DMS53 (cell line): Measurements from ENCODE around the gene SF3A2.

Experiments
- DNase-seq: peaks from one replicate; lab custom pipeline; 2025; lab: John Stamatoyannopoulos, UW

SF3A2 gene

DNA sequence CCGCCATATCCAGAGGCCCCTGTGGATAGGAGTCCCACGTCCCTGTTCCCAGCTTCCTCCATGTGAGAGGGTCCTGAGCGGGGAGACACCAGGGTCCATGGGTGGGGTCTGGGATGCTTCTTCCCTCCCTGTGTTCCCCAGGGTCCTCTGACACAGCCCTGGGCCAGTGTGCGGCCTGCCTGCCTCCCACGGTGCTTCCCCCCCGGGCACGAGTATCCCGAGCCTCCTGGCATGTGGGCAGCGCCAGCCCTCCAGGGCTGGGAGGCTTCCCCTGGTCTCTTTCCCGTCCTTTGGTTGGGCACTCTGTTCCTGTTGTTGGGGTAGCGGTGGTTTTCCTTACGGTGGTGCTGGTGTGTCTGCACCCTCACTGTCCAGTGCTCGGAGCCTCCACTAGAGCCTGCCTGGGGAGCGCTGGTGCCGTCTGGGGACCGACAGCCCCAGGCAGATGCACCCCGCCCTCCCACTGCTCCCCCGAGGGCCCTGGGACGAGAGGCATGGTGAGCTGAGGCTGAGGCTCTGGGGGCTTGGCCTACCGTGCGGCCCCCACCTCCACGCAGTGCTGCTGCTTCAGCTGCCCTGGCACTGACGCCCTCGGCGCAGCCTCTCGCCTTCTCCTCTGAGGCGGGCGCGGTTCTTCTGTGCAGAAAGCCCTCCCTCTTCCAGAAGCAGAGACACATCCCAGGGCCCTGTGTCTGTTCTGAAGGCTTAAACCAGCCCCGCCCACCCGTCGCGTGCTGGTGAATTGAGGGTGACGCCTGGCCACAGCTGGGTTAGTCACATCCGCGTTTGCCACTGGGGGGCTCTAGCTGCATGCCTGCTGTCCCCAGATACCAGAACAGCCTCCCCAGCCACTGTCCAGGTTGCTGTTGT, 28.4 kb upstream of the SF3A2 start:
- DNase-seq: no peak

DNA sequence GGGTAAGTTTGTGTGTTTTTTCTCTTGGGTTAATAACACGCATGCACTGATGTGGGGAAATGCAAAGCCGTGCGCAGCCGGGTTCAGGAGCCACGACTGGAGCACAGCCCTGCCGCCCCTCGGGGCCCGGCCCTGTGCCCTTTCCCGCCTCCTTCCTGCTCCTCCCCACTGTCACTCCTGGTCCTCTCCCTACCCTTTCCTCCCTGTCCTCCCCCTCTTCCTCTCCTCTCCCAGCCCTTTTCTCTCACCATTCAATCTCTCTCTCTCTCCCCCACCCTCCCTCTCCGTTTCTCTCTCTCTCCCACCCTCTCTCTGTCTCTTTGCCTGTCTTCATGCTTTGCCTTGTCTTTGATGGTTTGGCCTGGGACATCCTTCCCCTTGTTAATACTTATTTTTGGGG, 27.6 kb upstream of the SF3A2 start:
- DNase-seq: no peak

DNA sequence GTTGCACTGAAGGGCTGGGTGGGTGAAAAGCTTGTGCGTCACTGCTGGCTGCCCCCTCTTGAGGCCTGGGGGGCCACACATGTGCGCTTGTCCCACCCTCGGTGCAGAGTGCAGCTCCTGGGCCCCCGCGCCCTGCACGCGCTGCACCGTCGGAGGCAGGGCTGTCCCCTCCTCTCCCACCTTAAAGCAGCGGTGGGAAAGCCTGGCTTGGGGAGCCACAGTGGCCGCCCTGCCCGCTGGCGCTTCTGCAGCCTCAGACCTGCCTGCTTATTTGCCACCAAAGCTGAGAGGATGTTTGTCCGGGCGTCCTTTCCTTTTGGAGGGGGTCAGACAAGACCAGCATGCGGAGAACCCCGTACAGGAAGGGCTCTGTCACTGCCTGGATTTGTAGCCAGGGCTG, 27.2 kb upstream of the SF3A2 start:
- DNase-seq: no peak

DNA sequence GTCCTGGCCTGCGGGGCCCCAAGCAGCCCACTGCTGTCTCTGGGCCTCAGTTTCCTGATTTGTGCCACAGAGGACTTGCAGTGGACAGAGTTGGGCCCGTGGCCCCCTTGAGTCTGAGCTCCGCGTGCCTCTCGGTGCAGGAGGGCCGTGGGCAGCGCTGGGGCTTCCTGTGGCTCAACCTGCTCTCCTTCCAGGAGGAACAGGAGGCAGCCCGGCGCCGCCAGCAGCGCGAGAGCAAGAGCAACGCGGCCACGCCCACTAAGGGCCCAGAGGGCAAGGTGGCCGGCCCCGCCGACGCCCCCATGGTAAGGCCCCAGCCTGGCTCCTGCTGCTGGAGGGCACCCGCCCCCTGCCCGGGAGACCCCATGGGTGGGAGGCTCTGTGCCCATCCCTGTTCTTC, 26.4 kb upstream of the SF3A2 start:
- DNase-seq: no peak

DNA sequence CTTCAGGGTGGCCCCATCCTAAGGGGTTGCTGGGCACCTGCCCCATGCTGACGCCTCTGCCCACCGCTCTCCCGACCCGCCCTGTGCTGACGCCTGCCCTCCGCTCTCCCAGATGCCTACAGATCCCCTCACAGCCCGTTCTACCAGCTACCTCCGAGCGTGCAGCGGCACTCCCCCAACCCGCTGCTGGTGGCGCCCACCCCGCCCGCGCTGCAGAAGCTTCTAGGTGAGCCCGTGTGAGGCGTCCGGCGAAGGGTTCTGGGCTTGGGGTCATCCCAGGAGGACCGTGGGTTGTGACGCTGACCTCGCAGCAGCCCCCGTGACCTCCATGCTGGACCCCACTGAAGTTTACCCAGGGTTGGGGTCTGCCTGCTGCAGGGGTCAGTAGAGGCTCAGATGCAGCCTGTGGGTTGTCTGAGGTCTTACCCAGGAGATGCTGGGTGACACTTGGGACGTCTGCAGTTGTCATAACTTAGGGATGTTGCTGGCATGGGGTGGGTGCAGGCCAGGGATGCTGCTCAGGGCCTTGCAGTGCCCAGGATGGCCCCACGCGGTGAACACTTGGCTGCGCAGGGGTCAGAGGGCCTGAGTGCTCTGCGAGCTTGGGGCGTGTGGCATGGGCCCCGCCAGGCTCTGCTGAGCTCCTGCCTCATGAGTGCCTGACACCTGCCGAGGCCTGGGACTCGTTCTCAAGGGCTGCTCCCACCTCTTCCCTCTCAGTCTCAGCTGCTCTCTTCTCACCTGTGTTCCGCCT, 25.5 kb upstream of the SF3A2 start:
- DNase-seq: no peak

DNA sequence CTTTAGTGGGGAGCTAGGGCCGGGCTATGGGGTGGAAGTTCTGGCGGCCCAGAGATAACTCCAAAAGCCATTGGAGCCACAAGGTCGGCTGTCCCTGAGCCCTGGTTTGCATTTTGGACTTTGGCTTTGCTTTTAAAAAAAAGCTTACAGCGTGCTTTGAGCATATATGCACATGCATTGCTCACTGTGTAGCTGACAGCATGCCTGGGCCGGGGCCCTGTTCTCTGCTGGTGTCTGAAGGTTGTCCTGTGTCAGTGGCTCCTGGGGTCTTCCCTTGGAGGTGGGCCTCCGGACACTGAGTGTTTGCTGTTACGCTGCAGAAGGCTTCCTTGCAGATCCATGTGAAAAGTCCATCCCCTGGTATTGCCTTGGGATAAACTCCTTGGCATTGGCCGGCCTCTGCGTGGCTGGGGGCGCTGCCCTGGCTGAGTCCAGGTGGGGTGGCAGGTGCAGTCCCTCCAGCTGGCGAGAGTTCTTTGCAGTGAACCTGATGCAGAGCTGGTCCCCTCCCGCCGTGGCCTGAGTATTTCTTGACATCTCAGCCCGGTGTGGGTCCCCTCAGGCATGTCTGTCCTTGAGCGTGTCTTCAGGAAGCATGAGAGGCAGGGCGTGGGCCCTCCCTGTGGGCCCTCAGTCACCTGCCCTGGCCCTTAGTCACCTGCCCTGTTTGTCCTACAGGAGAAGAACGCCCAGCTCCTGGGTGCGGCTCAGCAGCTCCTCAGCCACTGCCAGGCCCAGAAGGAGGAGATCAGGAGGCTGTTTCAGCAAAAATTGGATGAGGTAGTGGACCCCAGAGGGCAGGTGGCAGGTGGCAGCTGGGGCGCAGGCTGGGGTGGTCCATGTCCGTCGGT, 23.5 kb upstream of the SF3A2 start:
- DNase-seq: no peak

DNA sequence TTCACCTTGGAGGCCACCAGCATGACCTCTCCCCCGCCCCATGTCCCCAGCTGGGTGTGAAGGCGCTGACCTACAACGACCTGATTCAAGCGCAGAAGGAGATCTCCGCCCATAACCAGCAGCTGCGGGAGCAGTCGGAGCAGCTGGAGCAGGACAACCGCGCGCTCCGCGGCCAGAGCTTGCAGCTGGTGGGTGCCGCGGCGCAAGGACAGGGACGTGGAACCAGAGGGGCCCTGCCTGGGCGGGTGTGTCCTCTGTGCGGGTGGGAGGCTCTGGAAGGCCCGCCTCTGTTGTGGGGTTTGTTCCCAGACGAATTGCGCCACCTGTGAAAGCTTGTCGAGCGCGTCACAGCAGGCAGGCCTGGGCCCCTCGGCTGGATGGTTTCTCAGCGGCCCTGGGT, 22.8 kb upstream of the SF3A2 start:
- no peak for DNase-seq

DNA sequence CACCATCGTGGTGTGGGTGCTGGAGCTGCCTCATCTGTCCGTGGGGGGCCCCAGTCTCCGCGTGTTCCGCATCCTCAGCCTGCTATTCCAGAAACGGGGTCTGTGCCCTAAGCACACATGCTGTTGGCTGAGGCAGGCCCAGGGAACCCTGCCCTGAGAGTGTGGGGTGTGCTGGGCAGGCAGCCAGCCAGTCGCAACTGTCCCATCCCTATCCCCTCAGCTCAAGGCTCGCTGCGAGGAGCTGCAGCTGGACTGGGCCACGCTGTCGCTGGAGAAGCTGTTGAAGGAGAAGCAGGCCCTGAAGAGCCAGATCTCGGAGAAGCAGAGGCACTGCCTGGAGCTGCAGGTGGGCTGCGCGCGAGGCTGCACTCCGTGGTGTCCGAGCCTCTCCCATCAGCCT, 22.4 kb upstream of the SF3A2 start:
- DNase-seq: no peak

DNA sequence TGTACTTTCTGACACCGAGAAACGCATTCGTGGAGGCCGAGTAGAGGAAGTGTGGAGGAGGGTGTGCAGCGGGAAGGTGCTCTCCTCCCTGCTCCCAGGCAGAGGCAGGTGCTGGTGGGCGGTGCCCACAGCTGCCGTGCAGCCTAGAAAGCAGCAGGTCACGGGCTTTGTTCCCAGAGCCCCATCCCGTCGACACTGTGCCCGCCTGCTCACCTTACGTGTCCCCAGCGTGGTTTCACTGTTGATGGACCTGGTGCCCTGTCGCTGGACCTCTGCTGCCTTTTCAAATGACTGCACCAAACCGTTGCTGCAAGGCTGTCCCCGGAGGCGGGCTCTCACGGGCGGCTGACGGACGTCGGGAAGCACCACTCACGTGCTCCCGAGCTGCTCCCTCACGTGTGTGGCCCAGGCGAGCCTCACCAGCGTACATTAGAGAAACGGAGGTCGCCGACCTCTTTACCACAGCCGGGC, 21.3 kb upstream of the SF3A2 start:
- no peak for DNase-seq

DNA sequence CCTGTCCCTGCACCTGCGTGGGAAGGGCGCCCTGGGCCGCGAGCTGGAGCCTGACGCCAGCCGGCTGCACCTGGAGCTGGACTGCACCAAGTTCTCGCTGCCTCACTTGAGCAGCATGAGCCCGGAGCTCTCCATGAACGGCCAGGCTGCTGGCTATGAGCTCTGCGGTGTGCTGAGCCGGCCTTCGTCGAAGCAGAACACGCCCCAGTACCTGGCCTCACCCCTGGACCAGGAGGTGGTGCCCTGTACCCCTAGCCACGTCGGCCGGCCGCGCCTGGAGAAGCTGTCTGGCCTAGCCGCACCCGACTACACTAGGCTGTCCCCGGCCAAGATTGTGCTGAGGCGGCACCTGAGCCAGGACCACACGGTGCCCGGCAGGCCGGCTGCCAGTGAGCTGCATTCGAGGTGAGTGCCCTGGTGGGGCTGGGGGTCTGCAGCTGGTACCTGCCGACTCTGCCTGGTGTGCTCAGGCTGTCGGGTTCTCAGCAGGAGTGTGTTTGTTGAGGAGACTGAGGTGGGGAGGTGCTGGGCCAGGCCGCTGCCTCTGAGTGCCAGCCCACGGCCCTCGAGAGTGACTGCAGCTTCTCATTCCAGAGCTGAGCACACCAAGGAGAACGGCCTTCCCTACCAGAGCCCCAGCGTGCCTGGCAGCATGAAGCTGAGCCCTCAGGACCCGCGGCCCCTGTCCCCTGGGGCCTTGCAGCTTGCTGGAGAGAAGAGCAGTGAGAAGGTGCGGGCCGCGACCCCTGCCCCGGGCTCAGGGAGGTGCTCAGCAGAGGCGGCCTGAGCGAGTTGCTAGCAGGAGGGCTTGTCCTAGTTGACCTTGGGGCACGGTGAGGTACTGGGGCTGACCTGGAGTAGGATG, 20.0 kb upstream of the SF3A2 start:
- no peak for DNase-seq

DNA sequence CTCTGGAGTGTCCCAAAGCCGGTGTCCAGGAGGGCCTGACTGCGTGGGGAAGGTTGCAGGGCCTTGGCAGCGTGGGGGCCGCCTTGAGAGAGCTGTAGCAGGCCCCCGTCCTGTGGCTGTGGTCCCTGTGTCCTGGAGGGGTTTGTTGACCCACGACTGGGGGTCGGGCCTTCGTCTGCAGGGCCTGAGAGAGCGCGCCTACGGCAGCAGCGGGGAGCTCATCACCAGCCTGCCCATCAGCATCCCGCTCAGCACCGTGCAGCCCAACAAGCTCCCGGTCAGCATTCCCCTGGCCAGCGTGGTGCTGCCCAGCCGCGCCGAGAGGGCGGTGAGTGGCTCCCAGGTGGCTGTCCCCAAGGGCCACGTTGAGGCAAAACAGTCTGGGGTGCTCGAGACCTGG, 19.0 kb upstream of the SF3A2 start:
- DNase-seq: no peak

DNA sequence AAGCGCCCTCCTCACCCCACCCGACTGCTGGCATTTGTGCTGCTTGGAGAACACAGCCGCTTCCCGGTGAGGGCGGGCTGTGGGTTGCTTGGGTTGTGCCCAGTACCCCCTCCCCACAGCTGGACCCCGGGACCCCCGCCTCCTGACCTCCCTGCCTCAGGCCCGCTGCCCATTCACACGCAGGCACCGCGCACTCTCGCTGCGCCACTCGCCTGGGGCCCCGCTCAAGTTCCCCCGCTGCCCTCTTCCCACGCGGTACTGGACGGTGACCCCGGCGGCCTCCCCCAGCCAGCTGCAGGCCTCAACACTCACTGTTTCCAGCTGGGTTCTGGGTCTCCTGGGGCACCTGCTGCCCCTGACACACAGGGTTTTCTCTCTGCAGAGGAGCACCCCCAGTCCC, 16.9 kb upstream of the SF3A2 start:
- DNase-seq: no peak

DNA sequence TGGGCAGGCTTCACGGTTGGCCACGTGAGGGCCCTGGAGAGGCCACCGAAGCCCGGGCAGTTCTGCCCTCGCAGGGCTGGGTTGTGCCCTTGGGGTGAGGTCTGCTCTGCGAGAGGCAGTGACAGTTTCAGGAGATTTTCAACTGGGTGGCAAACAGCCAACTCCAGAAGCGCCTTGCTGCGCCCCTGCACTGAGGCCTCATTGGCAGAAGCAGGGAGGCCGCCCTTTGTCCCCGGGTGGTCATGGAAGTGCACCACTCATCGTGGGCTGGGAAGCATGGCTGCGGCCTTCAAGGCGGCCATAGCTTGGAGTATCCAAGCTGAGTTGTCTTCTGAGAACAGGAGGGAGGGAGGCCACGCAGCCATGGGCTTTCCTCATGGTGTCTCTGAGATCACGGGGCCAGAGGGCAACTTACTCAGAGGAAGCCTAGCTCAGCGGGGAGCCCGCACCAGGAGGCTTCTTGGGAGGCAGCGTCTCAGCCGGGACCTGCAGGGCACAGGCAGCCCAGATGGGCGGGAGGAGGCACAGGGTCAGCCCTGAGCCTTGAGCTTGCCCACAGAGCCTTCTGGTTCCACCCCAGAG, 15.3 kb upstream of the SF3A2 start:
- DNase-seq: no peak

DNA sequence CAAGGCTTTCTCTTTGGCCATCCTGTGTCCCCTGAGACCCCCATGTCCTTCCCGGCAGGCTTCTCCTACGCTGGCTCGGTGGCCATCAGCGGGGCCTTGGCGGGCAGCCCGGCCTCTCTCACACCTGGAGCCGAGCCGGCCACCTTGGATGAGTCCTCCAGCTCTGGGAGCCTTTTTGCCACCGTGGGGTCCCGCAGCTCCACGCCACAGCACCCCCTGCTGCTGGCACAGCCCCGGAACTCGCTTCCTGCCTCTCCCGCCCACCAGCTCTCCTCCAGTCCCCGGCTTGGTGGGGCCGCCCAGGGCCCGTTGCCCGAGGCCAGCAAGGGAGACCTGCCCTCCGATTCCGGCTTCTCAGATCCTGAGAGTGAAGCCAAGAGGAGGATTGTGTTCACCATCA, 14.7 kb upstream of the SF3A2 start:
- DNase-seq: no peak

DNA sequence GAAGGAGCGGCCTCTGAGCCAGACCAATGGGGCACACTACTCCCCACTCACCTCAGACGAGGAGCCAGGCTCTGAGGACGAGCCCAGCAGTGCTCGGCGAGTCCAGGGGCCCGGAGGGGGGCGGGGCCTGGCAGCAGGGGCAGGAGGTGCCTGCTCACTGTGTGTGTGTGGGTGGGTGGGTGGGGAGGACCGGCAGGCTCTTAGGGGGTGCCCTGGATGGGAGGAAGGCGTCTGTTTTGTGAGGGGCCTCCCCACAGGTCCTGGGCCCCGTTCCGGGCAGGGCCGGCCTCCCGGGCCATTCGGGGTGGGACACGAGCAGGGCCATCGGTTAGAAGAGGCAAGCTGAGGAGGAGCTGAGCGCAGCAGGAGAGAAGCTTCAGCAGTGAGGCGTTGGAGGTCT, 13.2 kb upstream of the SF3A2 start:
- no peak for DNase-seq

DNA sequence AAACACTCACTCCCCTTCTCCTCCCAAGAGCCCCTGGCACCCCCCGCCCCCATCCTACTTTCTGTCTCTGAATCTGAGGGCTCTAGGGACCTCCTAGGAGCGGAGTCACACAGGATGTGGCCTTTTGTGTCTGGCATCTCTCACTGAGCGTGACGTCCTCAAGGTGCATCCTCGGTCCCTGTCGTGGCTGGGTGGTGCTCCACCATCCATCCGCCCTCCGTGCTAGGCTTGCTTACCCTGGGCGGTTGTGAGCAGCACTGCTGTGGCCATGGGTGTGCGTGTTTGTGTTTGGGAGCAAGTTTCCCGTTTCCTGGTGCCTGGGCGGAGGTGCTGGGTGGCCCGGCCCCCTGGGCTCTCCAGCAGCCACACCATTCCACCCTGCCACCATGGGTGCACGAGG, 12.7 kb upstream of the SF3A2 start:
- DNase-seq: no peak

DNA sequence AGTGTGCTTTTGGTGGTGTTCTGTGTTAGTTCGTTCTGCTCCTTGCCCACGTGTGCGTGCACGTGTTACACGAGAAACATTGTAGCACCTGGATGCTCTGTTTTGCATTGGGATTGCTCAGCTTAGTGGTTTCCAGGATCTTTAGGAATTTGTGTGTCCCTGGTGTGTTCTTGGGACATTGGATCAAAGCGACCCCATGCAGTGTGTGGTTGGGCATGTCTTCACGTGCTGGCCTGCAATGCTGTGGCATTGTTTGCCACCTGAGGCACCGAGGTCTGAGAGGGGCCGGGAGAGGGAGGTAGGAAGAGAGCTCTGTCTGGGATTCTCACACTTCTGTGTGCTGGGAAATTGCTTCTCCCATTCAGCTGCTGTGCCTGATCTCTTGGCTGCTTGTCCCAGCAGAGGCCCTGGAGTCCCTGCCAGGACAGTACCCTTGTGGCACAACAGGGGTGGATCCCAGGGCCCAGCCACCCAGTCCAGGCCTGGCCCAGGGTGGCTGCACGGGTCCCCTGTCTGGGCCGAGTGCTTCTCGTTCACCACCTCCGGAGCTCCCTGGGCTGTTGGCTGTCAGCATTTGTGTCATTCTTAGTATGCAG, 11.8 kb upstream of the SF3A2 start:
- DNase-seq: no peak

DNA sequence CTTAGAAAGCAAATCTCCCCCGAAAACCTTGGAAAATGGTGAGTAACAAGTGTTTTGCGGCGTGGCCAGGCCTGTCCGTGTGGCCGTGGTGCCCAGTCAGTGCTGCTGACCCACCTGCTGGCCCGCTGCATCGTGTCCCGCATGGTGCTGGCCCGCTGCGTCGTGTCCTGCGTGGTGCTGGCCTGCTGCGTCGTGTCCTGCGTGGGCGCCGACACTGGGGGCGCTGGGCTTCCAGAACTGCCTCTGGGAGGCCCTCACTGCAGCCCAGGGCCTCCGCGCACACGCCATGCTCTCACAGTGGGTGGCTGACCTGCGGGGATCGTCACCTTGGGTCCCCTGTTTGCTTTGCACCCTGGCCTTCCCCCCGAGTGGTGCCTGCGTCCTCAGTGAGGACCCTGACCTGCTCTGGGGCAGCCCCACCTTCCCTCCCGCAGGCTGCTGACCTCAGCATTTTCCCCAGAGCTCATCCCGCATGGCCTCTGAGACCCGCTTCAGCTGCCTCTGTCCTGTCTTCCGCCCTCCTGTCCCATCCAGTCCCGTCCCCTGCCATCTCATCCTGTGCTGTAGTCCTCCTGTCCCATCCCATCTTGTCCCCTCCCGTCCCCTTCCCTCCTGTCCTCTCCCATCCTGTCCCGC, 11.1 kb upstream of the SF3A2 start:
- DNase-seq: no peak

DNA sequence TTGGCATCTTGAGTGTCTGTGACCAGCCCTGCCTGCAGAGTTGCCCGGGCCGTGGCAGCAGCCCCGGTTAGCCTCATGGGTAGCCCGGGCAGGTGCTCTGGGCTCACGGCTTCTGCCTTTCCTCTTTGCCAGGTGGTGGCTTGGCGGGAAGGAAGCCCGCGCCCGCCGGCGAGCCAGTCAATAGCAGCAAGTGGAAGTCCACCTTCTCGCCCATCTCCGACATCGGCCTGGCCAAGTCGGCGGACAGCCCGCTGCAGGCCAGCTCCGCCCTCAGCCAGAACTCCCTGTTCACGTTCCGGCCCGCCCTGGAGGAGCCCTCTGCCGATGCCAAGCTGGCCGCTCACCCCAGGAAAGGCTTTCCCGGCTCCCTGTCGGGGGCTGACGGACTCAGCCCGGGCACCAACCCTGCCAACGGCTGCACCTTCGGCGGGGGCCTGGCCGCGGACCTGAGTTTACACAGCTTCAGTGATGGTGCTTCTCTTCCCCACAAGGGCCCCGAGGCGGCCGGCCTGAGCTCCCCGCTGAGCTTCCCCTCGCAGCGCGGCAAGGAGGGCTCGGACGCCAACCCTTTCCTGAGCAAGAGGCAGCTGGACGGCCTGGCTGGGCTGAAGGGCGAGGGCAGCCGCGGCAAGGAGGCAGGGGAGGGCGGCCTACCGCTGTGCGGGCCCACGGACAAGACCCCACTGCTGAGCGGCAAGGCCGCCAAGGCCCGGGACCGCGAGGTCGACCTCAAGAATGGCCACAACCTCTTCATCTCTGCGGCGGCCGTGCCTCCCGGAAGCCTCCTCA, 10.4 kb upstream of the SF3A2 start:
- no peak for DNase-seq
